HG03558 (cell line): ENCODE measurements around the gene DLGAP3.
"Not testable (repeated sequence)": the region's sequence is repeated elsewhere in the genome, so short reads cannot be mapped to it uniquely, and the experiment has no call there.

Source experiments
- ATAC-seq: cut with Tn5 transposase; IDR thresholded peaks from one replicate; pipeline ENCODE4 v1.9.1; 2021; ENCODE audit warnings: moderate number of reproducible peaks; ENCODE audit not compliant: unreplicated experiment; ENCODE audit errors: extremely low read depth

DLGAP3 gene, protein sequence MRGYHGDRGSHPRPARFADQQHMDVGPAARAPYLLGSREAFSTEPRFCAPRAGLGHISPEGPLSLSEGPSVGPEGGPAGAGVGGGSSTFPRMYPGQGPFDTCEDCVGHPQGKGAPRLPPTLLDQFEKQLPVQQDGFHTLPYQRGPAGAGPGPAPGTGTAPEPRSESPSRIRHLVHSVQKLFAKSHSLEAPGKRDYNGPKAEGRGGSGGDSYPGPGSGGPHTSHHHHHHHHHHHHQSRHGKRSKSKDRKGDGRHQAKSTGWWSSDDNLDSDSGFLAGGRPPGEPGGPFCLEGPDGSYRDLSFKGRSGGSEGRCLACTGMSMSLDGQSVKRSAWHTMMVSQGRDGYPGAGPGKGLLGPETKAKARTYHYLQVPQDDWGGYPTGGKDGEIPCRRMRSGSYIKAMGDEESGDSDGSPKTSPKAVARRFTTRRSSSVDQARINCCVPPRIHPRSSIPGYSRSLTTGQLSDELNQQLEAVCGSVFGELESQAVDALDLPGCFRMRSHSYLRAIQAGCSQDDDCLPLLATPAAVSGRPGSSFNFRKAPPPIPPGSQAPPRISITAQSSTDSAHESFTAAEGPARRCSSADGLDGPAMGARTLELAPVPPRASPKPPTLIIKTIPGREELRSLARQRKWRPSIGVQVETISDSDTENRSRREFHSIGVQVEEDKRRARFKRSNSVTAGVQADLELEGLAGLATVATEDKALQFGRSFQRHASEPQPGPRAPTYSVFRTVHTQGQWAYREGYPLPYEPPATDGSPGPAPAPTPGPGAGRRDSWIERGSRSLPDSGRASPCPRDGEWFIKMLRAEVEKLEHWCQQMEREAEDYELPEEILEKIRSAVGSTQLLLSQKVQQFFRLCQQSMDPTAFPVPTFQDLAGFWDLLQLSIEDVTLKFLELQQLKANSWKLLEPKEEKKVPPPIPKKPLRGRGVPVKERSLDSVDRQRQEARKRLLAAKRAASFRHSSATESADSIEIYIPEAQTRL

DNA sequence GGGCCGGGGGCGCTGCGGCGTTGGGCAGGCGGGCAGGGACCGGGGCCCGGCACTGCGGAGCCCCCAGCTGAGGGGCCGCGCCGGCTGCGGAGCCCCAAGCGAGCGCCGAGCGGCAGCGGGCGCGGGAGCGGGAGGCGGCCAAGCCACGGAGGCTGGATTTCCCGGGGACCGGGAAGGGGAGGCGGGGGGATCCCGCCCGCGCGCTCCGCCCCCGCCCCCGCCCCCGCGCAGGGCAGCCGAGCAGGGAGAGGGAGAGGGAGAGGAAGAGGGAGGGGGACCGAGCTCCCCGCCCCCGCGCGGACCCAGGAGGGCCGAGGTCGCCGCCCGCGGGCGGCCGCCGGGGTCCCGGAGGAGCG is at the start of gene DLGAP3:
Gene DLGAP3 (minus strand): TSS at position 154 of the 356 bp plus-strand sequence. CDS start 24,267 bp downstream, outside the sequence.
- no peak for ATAC-seq

- no peak for ATAC-seq
These were observed 49.5 kb upstream of the DLGAP3 start for GRCh38 chr1:34978921-34979320.

- no peak for ATAC-seq
These were observed 48.4 kb upstream of the DLGAP3 start for GRCh38 chr1:34977858-34978257.

DNA sequence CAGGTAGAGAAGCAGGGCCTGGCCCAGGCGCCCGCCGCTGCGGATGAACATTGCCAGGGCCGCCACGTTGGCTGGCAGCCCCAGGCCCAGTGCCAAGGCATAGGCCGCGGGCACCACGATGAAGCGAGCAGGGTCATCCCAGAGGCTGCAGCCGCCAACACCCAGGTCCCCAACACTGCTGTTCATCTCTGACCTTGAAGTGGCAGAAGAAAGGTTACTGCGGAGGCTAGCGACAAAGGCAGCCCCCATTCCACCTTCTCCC is 47.7 kb upstream of the DLGAP3 start:
- ATAC-seq, result no peak

DNA sequence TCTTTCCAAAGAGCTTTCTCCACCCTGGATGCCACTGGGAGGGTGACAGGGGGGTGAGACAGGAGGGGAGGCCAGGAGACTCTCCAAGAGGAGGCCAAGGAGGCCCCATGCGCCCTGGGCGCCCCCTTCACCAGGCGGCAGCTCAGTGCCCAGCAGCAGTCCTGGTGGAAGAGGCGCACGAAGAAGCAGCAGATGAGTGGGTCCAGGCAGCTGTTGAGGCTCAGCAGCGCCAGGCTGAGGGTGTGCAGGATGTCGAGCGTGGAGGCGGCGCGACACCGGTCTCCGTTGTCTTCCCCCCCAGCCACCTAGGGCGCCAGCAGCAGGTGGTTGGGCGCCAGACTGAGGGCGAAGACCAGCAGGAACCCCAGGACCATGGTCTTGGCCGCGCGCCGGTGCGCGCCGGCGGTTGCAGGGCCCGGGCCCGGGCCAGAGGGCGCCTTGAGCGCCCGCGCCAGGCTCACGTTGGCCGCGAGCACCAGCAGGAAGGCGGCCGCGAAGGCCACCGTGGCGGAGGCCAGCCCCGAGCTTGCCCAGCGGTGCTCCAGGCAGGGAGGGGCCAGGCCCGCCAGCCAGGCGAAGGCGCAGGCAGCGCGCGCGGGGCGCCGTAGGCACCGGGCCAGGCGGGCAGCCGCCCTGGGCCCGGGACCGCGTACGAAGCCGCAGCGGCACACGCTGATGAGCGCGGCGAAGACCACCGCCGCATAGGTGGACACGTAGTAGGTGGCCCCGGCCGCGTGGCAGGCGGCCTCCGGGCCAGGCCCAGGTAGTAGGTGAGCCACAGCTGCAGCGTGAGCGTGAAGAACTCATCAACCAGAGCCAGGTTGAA is 47.1 kb upstream of the DLGAP3 start:
- no peak for ATAC-seq

- ATAC-seq, result no peak
These were observed 46.3 kb upstream of the DLGAP3 start for GRCh38 chr1:34975771-34976170.

DNA sequence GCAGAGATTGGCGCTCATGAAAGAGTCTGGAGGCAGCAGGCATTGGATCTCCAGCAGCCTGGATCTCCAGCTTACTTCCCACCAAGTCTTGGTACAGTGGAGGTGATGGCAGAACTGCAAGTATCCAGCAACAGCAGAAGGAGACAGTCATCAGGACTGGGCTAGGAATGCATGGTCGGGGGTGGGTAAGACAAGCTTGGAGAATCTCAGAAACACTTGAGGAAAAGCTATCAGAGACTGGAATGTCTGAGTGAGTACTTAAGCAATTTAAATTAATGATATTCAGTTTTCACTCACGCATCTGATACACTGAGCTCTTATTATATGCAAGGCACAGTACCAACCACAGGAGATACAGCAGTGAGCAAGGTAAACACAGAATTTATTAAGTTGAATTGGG is 45.9 kb upstream of the DLGAP3 start:
- ATAC-seq, result no peak

DNA sequence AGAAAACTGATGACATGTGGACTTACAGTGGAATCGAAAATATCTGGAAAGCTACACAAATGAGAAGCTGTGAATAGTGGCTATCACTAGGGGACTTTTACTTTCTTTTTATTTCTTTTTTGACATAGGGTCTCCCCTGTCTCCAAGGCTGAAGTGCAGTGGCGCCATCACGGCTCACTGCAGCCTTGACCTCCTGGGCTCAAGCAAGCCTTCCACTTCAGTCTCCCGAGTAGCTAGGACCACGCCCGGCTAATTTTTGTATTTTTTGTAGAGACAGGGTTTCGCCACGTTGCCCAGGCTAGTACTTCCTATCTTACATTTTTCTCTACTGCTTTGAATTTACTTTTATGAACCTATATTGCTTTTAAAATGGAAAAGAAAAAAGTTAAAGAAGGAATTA is 45.2 kb upstream of the DLGAP3 start:
- ATAC-seq, result no peak

DNA sequence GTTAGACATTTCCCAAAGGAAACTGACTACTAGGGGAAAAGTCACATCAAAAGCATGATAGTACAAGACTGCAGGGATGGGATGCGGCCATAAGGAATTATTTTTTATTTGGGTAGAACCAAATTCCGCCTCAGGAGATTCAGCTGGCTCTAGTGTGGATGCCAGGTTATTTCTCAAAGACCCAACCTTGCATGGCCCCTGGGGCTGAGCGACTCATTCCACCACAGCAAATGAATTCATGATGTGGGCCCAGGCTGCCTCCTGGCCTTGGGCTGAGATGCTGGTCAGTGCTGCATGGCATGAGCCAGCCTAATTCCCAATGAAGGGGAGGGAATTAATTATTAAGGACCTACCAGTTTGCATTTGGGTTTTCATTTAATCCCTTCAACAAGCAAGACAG is 43.9 kb upstream of the DLGAP3 start:
- no peak for ATAC-seq

DNA sequence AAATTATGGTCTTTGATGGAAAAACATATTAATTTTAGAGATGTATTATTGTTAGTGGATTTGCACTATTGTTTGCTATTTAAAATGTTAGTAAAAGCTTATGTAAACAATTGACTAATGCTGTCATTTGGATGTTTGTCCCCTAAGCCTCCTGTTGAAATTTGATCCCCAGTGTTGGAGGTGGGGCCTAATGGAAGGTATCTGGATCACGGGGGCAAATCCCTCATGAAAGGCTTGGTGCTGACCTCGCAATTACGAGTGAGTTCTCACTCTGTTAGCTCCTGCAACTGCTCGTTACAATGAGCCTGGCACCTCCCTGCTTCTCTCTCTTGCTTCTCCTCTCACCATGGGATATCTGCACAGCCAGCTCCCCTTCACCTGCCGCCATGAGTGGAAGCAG is 41.4 kb upstream of the DLGAP3 start:
- ATAC-seq, result no peak

- ATAC-seq, result no peak
These were observed 40.8 kb upstream of the DLGAP3 start for GRCh38 chr1:34970220-34970735.

DNA sequence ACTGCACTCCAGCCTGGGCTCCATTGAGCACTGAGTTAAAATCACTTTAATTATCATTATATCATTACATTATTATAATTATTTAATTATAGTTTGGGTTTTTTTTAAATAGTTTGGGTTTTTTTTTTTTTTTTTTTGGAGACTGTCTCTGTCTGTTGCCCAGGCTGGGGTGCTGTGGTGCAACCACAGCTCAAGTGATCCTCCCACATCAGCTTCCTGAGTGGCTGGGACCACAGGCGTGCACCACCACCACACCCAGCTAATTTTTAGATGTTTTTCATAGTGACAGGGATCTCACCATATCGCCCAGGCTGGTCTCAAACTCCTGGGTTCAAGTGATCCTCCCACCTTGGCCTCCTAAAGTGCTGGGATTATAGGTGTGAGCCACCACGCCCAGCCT is 38.8 kb upstream of the DLGAP3 start:
- ATAC-seq, result not testable (repeated sequence)

DNA sequence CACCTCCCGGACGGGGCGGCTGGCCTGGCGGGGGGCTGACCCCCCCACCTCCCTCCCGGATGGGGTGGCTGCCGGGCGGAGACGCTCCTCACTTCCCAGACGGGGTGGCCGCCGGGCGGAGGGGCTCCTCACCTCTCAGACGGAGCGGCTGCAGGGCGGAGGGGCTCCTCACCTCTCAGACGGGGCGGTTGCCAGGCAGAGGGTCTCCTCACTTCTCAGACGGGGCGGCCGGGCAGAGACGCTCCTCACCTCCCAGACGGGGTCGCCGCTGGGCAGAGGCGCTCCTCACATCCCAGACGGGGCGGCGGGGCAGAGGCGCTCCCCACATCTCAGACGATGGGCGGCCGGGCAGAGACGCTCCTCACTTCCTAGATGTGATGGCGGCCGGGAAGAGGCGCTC is 38.2 kb upstream of the DLGAP3 start:
- not testable (repeated sequence) for ATAC-seq

GRCh38 chr1:34965597-34965996 is 36.1 kb upstream of the DLGAP3 start:
- ATAC-seq, result no peak

DNA sequence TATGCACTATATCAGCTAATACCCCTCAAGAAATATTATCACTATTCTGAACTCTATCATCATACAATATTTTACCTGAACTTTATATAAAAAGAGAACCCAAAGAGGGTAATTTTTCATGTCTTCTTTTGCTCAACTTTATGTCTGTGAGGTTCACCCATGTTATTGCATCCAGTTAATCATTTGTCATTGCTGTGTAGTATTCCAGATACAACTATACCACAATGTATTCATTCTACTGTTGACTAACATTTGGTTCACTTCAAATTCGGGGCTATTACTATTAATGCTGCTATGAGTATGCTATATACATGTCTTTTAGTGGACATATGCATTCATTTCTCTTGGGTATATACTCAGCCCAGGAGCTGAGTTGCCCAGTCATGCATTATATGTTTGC is 21.0 kb upstream of the DLGAP3 start:
- no peak for ATAC-seq

GRCh38 chr1:34948739-34949138 is 19.3 kb upstream of the DLGAP3 start:
- not testable (repeated sequence) for ATAC-seq

GRCh38 chr1:34947641-34948314 is 18.3 kb upstream of the DLGAP3 start:
- ATAC-seq, result not testable (repeated sequence)

DNA sequence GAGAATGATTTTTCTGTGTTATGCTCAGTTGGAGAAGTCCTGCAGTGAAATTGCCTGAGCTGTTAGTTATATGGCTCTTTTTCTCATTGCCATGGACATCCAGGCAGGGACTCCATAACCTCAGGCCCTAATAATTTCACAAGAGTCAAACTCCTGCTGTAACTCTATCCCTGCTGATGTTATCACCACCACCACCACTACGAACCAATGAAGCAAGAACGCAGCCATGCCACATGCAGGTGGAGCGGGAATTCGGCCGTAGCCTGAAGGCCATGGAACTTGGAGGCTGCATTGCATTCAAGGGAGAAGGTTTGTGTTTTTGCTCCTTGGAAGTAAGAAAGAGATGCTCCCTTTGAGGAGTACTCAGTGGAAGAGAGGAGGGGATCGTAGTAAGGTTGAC is 16.8 kb upstream of the DLGAP3 start:
- no peak for ATAC-seq

DNA sequence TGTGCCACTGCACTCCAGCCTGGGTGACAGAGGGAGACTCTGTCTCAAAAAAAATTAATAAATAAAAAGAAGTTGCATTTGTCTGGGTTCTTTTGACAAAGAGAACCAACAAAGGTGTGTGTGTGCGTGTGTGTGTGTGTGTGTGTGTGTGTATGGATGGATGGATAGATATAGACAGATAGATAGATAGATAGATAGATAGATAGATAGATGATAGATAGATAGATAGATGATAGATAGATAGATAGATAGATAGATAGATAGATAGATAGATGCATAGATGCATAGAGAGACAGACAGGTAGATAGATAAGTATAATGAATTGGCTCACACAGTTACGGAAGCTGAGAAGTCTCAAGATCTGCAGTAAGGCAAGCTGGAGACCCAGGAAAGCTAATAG is 12.3 kb upstream of the DLGAP3 start:
- not testable (repeated sequence) for ATAC-seq

- no peak for ATAC-seq
These were observed 1.2 kb upstream of the DLGAP3 start for GRCh38 chr1:34930702-34931071.
